GM12872 (cell line): Measurements from ENCODE around the gene UBE2L6.

ENCODE experiments used
- TF ChIP-seq, protein P1 (sequence below): IDR thresholded peaks from 3 replicates; pipeline ENCODE4 v1.5.1; 2011; ENCODE audit warnings: low read depth, mild to moderate bottlenecking, low read length, moderate library complexity; ENCODE audit not compliant: insufficient read depth

UBE2L6 gene

DNA sequence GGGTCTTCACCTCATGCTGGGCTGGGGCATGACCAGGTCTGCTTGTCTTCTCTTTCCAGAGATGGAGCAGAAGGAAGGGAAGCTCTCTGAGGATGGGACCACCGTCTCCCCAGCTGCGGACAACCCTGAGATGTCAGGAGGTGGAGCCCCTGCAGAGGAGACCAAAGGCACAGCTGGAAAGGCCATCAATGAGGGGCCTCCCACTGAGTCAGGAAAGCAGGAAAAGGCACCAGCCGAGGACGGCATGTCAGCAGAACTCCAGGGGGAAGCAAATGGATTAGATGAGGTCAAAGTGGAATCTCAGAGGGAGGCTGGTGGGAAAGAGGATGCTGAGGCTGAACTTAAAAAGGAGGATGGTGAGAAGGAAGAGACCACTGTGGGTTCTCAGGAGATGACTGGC is 24.9 kb downstream of the UBE2L6 start:
- TF ChIP-seq, protein P1, sequence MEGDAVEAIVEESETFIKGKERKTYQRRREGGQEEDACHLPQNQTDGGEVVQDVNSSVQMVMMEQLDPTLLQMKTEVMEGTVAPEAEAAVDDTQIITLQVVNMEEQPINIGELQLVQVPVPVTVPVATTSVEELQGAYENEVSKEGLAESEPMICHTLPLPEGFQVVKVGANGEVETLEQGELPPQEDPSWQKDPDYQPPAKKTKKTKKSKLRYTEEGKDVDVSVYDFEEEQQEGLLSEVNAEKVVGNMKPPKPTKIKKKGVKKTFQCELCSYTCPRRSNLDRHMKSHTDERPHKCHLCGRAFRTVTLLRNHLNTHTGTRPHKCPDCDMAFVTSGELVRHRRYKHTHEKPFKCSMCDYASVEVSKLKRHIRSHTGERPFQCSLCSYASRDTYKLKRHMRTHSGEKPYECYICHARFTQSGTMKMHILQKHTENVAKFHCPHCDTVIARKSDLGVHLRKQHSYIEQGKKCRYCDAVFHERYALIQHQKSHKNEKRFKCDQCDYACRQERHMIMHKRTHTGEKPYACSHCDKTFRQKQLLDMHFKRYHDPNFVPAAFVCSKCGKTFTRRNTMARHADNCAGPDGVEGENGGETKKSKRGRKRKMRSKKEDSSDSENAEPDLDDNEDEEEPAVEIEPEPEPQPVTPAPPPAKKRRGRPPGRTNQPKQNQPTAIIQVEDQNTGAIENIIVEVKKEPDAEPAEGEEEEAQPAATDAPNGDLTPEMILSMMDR: no peak

DNA sequence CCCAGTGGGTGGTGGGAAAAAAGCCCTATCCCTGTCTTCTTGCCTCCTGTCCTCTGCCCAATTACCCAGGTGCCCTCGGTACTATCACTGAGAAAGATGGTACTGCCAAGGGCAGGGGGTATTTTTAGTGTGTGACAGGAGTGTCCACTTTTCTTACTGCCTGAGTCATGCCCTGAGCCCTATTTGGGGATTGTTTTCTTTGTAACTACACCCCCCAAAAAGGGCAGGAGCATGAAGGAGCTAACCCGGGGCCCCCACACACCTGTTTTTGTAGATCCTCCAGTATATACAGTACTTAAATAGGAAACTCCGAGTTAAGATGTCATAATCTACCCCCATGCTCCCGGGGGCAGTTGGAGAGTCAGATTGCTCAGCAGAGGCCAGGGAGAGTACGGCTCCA is 26.3 kb downstream of the UBE2L6 start:
- TF ChIP-seq, protein P1: no peak

GRCh38 chr11:57539342-57539741 is 28.1 kb downstream of the UBE2L6 start:
- TF ChIP-seq, protein P1: no peak

GRCh38 chr11:57536947-57537619 is 30.4 kb downstream of the UBE2L6 start, which contains the start of gene SMTNL1:
Gene SMTNL1 (plus strand): TSS chr11:57537595. CDS start chr11:57542643, 5,048 bp downstream.
- TF ChIP-seq, protein P1: no peak

DNA sequence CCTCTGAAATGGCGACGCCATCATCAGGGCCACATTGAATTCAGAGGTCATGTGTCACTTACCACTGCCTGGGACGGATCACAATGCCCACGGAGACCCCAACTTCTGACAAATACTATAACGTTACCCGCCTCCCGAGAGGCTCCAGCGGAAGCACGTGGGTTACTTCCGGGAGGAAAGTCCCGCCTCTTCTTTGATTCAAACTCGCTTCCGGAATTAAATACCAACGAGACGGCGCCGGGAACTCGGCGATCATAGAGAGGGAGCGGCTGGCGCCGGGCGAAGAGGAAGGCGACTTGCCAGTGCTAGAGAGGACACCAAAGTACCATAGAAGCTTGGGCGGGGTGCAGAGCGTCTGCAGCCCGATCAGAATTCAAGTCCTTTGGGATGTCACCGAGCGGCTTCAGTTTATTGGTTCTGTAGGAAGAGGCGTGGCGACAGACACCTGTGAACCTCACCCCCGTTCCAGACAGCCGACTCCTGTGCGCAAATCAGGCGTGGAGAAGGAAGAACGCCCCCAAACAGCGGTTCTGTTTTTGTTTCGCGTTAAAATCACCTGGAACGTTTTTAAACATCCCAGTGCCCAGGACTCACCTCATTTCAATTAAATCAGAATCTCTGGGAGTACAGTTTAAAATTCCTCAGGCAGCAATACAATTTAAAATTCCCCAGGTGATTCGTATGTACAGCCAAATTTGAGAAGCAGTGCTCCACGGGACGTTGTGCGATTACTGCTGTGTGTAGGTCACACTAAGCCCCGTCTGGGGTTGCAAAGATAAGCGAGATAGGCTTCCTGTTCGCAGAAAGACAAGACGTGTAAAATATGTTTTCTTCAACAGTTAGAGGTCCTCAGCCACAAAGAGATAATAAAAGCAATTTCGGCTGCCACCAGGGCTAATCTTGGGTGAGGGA is 36.6 kb downstream of the UBE2L6 start, which contains the start of gene TIMM10:
TSS of gene TIMM10 (minus strand) at position 159 of the 912 bp plus-strand sequence. CDS start 565 bp downstream, outside the sequence.
- TF ChIP-seq, protein P1: no peak

- TF ChIP-seq, protein P1: no peak
Observed at GRCh38 chr11:57530215-57530595, 37.3 kb downstream of the UBE2L6 start.

- TF ChIP-seq, protein P1: no peak
Observed at GRCh38 chr11:57529012-57529411, 38.5 kb downstream of the UBE2L6 start.
